HFF-Myc (cell line): ENCODE data around the gene EVC.
"Not testable (repeated sequence)": the region's sequence is repeated elsewhere in the genome, so short reads cannot be mapped to it uniquely, and the experiment has no call there.

Source experiments
- DNase-seq: peaks from one replicate; pipeline ENCODE4 v3.0.0-alpha.2; 2011; ENCODE audit warnings: low read depth; ENCODE audit errors: extremely low read depth
- H3K4me3 ChIP-seq: replicated peaks from 2 replicates; pipeline ENCODE4 v1.5.1; 2011; ENCODE audit warnings: low read depth, mild to moderate bottlenecking, control low read depth, low read length
- CTCF ChIP-seq: IDR thresholded peaks from 2 replicates; pipeline ENCODE4 v1.5.1; 2012; ENCODE audit warnings: mild to moderate bottlenecking, low read depth, low read length, control low read depth; ENCODE audit errors: missing control alignments

Gene EVC

GRCh38 chr4:5825321-5826041 is 114.5 kb downstream of the EVC start:
- no peak overlapping the region for H3K4me3 ChIP-seq
- DNase-seq = no peak
- no peak for TF ChIP-seq CTCF

GRCh38 chr4:5826437-5827107 is 115.6 kb downstream of the EVC start:
- DNase-seq = no peak
- H3K4me3 ChIP-seq = no peak overlapping the region
- no peak for TF ChIP-seq CTCF

- no peak for DNase-seq
- TF ChIP-seq CTCF = no peak
Observed at GRCh38 chr4:5827108-5828004, 116.4 kb downstream of the EVC start.

GRCh38 chr4:5828005-5828391 is 117.0 kb downstream of the EVC start:
- no peak overlapping the region for H3K4me3 ChIP-seq
- TF ChIP-seq CTCF = no peak
- DNase-seq = no peak

More at GRCh38 chr4:5827108-5828004, 116.4 kb downstream of the EVC start:
- no peak overlapping the region for H3K4me3 ChIP-seq

GRCh38 chr4:5836943-5837342 is 125.9 kb downstream of the EVC start:
- DNase-seq = no peak

GRCh38 chr4:5837483-5837882 is 126.5 kb downstream of the EVC start:
- not testable (repeated sequence) for DNase-seq, H3K4me3 ChIP-seq

More at GRCh38 chr4:5836943-5837342, 125.9 kb downstream of the EVC start:
- TF ChIP-seq CTCF = no peak
- H3K4me3 ChIP-seq = no peak overlapping the region

- TF ChIP-seq CTCF = no peak
- H3K4me3 ChIP-seq = no peak overlapping the region
- no peak for DNase-seq
Observed at GRCh38 chr4:5839332-5839731, 128.3 kb downstream of the EVC start.
